HG03469 (cell line): ENCODE data around the gene PDCD4.
A peak's percentile ranks its signal among the peaks of the same experiment; 100 is the strongest.

Source experiments
- ATAC-seq: cut with Tn5 transposase; IDR thresholded peaks from one replicate; pipeline ENCODE4 v1.9.1; 2021; ENCODE audit warnings: mild to moderate bottlenecking, moderate library complexity, moderate number of reproducible peaks; ENCODE audit not compliant: unreplicated experiment

Gene PDCD4

GRCh38 chr10:110841767-110842267 lies 29.9 kb upstream of the PDCD4 start:
- peak; percentile 64 for ATAC-seq

DNA sequence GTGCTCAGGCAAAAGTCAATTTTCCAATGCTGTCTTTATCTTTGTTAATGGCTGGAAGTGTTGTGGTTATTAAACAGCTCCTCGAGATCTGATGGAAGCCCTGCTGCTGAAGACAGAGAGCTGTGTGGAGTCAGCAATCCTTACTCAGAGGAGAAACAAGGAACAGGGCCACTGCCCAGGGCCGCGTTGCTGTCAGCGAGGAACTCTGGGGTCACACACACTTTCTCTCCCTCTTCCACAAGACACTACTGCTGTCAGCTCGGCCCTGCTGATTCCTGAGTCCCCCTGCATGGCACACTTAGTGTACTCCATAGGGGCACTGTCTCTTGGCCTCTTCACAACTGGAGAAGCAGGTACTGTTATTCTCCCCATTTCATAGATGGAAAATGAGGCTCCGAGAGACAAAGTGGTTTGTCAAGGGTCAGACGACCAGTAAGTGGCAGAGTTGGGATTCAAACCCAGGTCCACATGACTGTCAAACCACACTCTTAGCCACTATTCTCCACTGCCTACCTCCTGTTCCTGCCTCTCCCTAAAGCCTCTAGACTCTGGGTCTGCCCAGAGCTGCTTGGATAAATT lies 29.3 kb upstream of the PDCD4 start:
- no peak for ATAC-seq

- ATAC-seq = peak; percentile 71
Measured at GRCh38 chr10:110843031-110843430, 28.7 kb upstream of the PDCD4 start.

- ATAC-seq = no peak
Measured at GRCh38 chr10:110843796-110844616, 27.7 kb upstream of the PDCD4 start.

GRCh38 chr10:110844617-110844881 lies 27.2 kb upstream of the PDCD4 start:
- ATAC-seq = no peak

DNA sequence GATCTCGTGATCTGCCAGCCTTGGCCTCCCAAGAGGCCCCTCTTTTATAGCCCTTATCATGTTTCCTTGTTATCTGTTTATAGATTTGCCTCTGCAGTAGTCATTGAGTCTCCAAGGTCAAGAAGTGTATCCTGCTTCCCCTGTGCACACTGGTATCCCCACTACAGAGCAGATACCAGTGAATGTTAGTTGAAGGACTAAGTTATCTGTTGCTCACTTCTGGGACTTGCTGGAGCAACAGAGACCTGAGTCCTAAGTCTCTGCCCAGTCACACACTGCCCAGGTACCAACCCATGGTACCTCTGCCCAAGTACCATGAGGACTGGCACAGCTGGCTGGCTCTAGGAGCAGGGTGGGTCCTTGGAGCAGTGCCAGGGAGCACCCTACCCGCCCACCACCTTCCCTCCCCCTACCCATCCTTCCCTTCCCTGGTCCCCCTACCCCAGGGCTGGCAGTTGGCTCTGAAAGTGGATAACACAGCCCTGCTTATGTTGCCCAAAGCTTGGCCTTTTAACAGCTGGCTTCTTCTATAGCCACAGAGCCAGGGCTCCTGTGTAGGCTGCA lies 26.5 kb upstream of the PDCD4 start:
- ATAC-seq = no peak

GRCh38 chr10:110845756-110846620 lies 25.7 kb upstream of the PDCD4 start:
- no peak for ATAC-seq

GRCh38 chr10:110847374-110847773 lies 24.4 kb upstream of the PDCD4 start:
- no peak for ATAC-seq

DNA sequence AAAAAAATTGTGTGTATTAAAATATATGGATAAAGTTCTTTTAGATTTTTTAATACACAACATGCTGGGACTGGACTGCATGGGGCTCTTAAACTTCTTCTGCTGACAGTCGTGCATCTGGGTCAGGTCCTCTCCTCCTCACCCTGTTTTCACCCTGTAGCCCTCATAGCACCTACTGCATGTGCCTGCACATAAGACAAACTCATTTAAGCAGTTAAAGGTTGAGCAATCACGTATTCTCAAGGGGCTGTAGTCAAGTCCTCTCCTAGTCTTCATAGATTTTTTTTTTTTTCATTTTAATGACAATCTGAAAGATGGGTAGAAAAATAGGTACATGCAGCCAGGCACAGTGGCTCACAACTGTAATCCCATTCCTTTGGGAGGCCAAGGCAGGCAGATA lies 23.6 kb upstream of the PDCD4 start:
- ATAC-seq = no peak

DNA sequence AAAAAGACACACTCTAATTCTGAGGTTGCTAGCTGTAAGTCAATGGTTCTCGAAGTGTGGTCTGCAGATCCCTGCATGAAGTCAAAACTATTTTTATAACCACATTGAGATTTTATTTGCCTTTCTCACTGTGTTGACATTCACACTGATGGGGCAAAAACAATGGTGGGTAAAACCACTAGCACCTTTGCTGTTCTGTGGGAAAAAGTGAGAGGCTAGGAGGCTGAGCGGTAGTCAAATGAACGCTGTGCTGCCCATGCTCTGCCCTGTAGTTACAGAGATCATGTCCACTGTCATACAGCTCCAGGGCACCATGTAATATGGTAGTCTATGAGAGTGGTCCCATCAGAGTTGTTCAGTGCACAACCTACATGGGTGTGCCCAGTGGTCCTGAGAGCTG lies 21.6 kb upstream of the PDCD4 start:
- no peak for ATAC-seq

DNA sequence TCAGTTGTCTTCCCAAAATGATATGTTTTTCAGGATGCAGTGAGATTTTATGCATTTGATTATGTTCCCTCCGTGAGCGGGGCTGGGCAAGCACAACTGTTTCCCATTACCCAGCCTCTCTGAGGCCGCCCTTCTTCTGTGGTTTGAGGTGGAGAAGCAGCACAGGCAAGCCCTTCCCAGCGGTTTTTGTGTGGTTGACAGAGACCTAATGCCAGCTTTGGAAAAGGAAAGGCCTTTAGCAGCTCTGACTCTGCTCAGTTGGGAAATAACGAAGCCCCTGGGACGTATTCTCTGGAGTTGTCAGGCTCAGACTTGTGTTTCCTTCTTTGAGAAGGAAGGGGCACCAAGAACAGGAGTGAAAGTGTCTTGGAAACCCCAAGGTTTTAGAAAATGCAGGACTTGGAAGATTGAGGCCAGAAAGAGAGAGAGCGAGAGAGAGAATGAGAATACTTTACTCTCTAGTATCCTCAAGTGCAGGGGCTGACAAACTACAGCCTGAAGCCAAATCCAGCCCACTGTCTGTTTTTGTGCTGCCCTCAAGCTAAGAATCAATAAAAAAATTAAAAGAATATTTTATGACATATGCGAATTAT lies 20.6 kb upstream of the PDCD4 start:
- ATAC-seq = no peak

DNA sequence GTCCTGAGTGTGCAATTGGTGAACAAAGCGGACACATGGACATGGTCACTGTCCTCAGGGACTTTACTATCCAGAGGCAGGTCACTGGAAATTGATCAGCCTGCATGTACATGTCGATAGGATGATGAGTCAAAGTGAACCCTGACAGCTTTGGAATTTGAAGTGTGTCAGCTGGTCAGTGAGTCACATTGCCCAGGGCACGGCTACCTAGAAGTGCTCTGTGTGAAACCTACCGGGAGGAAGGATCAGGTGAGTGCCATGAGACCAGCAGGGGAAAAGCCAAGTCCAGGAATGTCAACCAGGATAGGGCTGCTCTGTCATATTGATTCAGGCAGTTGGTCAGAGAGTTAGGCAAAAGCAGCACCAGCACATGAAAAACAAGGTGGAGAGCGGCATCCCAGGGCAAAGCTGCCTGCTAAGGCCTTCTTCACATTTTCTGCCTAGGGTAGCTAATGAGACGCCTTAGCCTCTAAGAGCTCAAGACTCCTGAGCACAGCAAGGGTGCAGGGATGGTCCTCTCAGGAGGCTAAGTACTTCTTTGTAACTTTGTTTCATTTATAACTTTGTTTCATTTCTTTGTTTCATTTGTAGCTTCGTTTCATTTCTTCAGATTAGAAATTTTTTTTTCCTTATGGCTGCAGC lies 19.4 kb upstream of the PDCD4 start:
- ATAC-seq = no peak

DNA sequence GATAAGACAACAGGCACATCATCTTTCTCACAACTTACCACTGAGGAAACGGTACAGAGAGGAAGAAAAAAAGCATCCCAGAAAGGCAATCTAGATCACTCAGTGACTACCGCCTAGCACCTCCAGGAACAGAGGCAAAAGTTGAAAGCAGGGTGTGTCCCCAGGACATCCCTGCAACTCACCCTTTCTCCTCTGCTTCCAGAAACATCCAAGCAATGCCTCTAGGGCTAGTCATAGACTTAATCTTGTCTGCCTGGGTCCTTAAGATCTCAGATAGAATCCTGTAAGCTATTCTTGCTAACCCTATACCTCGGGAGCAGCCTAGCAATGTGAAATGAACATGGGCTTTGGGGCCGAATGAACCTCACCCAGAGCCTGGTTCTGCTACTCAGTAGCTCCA lies 18.8 kb upstream of the PDCD4 start:
- no peak for ATAC-seq

GRCh38 chr10:110853921-110854605 lies 17.7 kb upstream of the PDCD4 start:
- no peak for ATAC-seq

DNA sequence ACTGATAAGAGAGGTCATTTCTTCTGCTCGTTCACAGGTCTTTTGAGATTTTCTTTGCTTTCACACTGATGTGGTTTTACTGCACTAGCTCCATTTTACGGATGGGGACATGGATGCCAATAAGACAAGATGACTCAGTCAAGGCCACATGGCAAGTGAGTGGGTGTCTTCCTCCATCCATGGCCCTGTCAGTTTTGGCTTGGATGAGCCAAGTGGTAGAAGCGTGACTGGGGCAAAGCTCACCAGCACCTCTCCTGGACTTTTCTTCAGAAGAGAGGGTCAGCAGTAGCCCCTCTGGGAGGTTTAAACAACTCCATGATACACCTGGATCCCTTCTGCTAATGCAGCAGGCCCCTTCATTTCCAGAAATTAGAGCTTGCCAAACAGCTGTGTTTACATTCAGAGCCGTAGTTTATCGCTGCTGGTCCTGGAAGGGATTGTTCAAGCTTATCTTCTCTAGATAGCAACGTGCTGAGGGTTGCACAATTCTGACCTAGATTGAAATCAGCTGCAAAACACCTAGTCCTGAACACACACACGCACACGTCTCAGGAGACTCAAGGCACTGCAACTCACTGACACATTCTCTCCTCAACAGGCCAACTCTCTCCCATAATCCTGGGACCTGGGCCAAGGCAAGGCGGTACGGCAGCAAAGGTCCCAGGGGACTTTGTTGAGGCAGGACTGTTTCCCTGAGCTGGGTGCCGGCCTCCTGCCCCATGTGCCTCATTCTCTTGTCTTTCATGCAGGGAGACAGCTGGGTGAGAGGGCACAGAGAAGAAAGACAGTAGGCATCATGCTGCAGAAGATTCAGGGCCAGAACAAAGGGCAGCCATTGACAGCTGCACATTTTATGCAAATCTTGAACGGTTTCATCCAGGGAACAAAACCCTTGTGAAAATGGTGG lies 14.2 kb upstream of the PDCD4 start:
- ATAC-seq = peak; percentile 26

- ATAC-seq = no peak
Measured at GRCh38 chr10:110858297-110858934, 13.3 kb upstream of the PDCD4 start.

GRCh38 chr10:110859206-110859972 lies 12.3 kb upstream of the PDCD4 start:
- ATAC-seq = no peak

DNA sequence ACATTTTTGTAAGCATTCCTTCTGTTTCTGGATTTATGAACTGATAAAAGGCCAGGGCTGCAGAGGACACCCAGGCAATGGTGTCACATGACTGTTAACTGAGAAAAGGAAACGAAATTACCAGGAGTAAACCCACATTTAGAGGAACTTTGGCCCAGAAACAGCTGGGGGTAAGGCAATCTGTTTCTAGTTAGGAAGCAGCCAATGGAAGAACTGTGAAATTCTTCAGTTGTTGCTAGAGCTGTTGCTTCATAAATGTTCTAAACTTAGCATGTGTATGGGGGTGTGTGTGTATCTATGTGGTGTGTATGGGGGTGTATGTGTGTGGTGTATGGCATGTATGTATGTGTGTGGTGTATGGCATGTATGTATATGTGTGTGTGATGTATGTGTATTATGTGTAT lies 11.8 kb upstream of the PDCD4 start:
- ATAC-seq = no peak
